ENCODE results near the gene LRMDA. TPM values are rescaled to one million over a fixed set of nuclear protein-coding genes. Genes with fewer than 3 reads are reported as not detected.

The LRMDA gene
- total RNA-seq, 3 donors from 2014 or later, result 8.3 to 17.1 (median 11.1) TPM

DNA sequence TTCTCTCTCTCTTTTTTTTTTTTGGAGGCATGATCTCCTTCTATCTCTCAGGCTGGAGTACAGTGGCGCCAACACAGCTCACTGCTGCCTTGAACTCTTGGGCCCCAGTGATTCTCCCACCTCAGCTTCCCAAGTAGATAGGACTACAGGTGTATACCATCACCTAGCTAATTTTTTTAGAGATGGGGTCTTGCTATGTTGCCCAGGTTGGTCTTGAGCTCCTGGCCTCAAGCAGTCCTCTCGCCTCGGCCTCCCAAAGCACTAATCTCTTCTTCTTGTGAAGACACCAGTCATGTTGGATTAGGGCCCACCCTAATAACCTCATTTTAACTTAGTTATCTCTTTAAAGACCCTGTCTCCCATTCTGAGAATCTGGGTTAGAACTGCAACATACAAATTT is 45.6 kb downstream of the LRMDA start:
- intact Hi-C loops (cut with DNase I; ENCODE audit: low total_unique reads), result no loop called here
- no peak overlapping the region for H3K27ac ChIP-seq

DNA sequence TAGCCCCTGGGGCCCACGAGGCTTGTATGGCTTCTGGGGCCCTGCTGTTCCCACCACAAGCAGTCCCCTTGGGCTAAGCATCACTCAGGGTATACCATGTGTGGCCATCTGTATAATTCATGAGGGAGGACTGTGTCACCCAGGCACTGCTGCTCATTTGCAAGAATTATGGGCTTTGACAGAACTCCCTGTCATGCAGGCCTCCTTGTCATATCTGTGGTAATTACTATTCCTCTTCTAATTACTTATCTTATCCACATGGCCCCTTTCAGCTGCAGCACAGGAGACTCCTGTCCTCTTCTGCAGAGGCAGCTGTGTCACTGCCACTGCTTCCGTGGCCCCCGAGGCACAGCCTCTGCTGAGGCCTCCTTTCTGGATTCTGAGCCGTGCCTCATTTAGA is 46.3 kb downstream of the LRMDA start:
- Histone ChIP-seq H3K4me3 (no peak overlapping the region), H3K27me3 (no peaks in the 10 kb centered on the region), H3K27ac (no peak overlapping the region), H3K9me3 (no peaks in the 10 kb centered on the region), H3K36me3 (no peaks in the 10 kb centered on the region), H3K4me1 (no peaks in the 10 kb centered on the region)
- no peak for DNase-seq (ENCODE audit: low spot score in 2 of 2)
- TF ChIP-seq, protein P1, sequence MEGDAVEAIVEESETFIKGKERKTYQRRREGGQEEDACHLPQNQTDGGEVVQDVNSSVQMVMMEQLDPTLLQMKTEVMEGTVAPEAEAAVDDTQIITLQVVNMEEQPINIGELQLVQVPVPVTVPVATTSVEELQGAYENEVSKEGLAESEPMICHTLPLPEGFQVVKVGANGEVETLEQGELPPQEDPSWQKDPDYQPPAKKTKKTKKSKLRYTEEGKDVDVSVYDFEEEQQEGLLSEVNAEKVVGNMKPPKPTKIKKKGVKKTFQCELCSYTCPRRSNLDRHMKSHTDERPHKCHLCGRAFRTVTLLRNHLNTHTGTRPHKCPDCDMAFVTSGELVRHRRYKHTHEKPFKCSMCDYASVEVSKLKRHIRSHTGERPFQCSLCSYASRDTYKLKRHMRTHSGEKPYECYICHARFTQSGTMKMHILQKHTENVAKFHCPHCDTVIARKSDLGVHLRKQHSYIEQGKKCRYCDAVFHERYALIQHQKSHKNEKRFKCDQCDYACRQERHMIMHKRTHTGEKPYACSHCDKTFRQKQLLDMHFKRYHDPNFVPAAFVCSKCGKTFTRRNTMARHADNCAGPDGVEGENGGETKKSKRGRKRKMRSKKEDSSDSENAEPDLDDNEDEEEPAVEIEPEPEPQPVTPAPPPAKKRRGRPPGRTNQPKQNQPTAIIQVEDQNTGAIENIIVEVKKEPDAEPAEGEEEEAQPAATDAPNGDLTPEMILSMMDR (IDR thresholded peaks at IDR 0.05), result no peak
- TF ChIP-seq POLR2AphosphoS5 (IDR thresholded peaks at IDR 0.05) (no peak), POLR2A (IDR thresholded peaks at IDR 0.05) (no peak)
- intact Hi-C loops (cut with DNase I; ENCODE audit: low total_unique reads), result no loop called here

More for the DNA sequence above, 45.6 kb downstream of the LRMDA start:
- H3K4me1 ChIP-seq, result no peaks in the 10 kb centered on the region
- no peak for DNase-seq (ENCODE audit: low spot score in 2 of 2)
- H3K4me3 ChIP-seq, result no peak overlapping the region
- H3K36me3 ChIP-seq, result no peaks in the 10 kb centered on the region
- TF ChIP-seq POLR2AphosphoS5 (IDR thresholded peaks at IDR 0.05) (no peak), POLR2A (IDR thresholded peaks at IDR 0.05) (no peak)
- TF ChIP-seq, protein P1 (IDR thresholded peaks at IDR 0.05), result no peak
- H3K27me3 ChIP-seq, result no peaks in the 10 kb centered on the region
- no peaks in the 10 kb centered on the region for H3K9me3 ChIP-seq

DNA sequence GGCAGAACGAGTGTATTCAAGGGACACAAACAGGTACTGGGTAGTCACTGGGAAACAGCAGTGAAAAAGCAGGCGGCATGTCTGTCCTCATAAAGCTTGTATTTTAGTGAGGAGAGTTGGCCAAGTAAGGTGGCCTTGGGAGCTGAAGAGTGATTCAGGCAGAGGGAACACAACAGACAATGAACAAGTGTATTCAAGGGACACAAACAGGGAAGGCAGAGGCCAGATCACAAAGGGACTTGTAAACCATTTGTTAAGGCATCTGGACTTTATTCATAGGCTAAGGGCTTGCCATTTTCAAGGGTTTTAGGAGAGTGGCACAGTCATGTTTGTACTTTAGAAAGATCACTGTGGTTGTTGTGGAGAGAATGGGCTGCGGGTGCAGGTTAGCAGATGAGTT is 49.0 kb downstream of the LRMDA start:
- Histone ChIP-seq H3K4me3 (no peak overlapping the region), H3K27ac (no peak overlapping the region), H3K27me3 (no peaks in the 10 kb centered on the region), H3K4me1 (no peaks in the 10 kb centered on the region), H3K36me3 (no peaks in the 10 kb centered on the region), H3K9me3 (peaks cover 0 to 6% of the 10 kb centered on the region in 2 donors)
- DNase-seq (ENCODE audit: low spot score in 2 of 2), result no peak
- intact Hi-C loops (cut with DNase I; ENCODE audit: low total_unique reads), result loop anchor here (5.0 kb wide), 1 partner anchor 1347 kb away; no protein-coding TSS in a partner anchor
- TF ChIP-seq, protein P1 (IDR thresholded peaks at IDR 0.05), result no peak
- no peak for TF ChIP-seq POLR2AphosphoS5 (IDR thresholded peaks at IDR 0.05)
- TF ChIP-seq POLR2A (IDR thresholded peaks at IDR 0.05), result no peak

DNA sequence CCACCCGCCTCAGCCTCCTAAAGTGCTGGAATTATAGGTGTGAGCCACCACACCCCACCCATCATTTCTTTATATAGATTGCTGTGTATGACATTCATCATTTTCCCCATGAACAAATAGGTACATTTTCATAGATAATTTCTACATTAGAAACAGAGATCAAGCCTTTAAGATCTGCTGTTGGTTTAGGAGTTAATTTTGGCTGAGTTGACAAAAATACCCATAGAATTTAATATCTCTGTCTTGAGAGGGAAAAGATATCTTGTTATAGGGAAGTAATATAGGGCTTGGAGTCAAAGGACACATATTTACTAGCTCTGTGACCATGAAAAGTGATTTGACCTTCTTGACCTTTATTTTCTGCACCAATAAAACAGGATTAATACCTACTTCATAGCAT is 51.8 kb downstream of the LRMDA start:
- TF ChIP-seq POLR2AphosphoS5 (IDR thresholded peaks at IDR 0.05), result no peak
- TF ChIP-seq, protein P1 (IDR thresholded peaks at IDR 0.05), result no peak
- no peak for TF ChIP-seq POLR2A (IDR thresholded peaks at IDR 0.05)
- no peak for DNase-seq (ENCODE audit: low spot score in 2 of 2)
- H3K4me1 ChIP-seq, result no peaks in the 10 kb centered on the region
- H3K9me3 ChIP-seq, result peaks cover 0 to 6% of the 10 kb centered on the region in 2 donors
- H3K27me3 ChIP-seq, result no peaks in the 10 kb centered on the region
- H3K36me3 ChIP-seq, result no peaks in the 10 kb centered on the region
- no peak overlapping the region for H3K4me3 ChIP-seq
- no peak overlapping the region for H3K27ac ChIP-seq
- intact Hi-C loops (cut with DNase I; ENCODE audit: low total_unique reads), result loop anchor here (5.0 kb wide), 1 partner anchor 1344 kb away; no protein-coding TSS in a partner anchor

DNA sequence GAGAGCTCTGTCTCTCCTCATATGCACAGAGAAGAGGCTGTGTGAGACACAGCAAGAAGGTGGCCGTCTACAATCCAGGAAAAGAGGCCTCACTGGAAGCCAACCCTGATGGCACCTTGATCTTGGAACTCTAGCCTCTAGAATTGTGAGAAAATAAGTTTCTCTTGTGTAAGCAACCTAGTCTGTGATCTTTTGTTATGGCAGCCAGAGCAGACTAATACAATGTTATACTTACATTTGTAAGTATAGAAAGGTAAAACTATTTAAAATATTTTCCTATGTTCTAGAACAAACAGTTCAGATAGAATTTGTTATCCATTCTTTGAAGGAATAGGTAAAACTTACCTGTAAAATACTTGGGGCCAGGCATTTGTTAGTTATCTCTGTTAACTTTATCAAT is 53.3 kb downstream of the LRMDA start:
- TF ChIP-seq POLR2AphosphoS5 (IDR thresholded peaks at IDR 0.05) (no peak), POLR2A (IDR thresholded peaks at IDR 0.05) (no peak)
- TF ChIP-seq, protein P1 (IDR thresholded peaks at IDR 0.05), result no peak
- Histone ChIP-seq H3K36me3 (no peaks in the 10 kb centered on the region), H3K4me3 (no peak overlapping the region), H3K4me1 (no peaks in the 10 kb centered on the region), H3K27me3 (no peaks in the 10 kb centered on the region), H3K27ac (no peak overlapping the region), H3K9me3 (peaks cover 0 to 6% of the 10 kb centered on the region in 2 donors)
- intact Hi-C loops (cut with DNase I; ENCODE audit: low total_unique reads), result loop anchor here (5.0 kb wide), 2 partner anchors 398 to 1343 kb away; no protein-coding TSS in a partner anchor
- no peak for DNase-seq (ENCODE audit: low spot score in 2 of 2)
